Measurements from ENCODE around the gene IL17RD.

GRCh38 chr3:57081173-57081572 lies 84.0 kb downstream of the IL17RD start:
- TF ChIP-seq EZH2phosphoT487 (IDR thresholded peaks at IDR 0.05; ENCODE audit: insufficient read depth, low read depth): no peak
- no peak for TF ChIP-seq EZH2 (IDR thresholded peaks at IDR 0.05; ENCODE audit: insufficient read depth, poor library complexity, severe bottlenecking)

Measured in GM23248 (cell line).